Measurements from ENCODE around the gene NPTXR. TPM values are rescaled to one million over a fixed set of nuclear protein-coding genes. Genes with fewer than 3 reads are reported as not detected.

Gene NPTXR
- total RNA-seq, 2 experiments from 2014 or later = 3.3 to 3.6 TPM

GRCh38 chr22:38870791-38871359, 27.0 kb upstream of the NPTXR start:
- CTCF ChIA-PET = interaction anchor here (0.6 to 4.1 kb wide), 26 partner anchors 8 to 528 kb away, joined by 3 to 48 read pairs (median 4); partner anchors contain the start of genes APOBEC3B and NPTXR

GRCh38 chr22:38870312-38870741, 26.5 kb upstream of the NPTXR start:
- ChIA-PET POLR2A (interaction anchor here (0.9 to 2.9 kb wide), 3 partner anchors 71 to 114 kb away, joined by 5 to 11 read pairs (median 6); no protein-coding TSS in a partner anchor), CTCF (interaction anchor here (0.7 to 4.1 kb wide), 33 partner anchors 7 to 449 kb away, joined by 3 to 48 read pairs (median 4); partner anchors contain the start of genes APOBEC3B, NPTXR, RPL3 and SUN2)

More at GRCh38 chr22:38870791-38871359, 27.0 kb upstream of the NPTXR start:
- POLR2A ChIA-PET = interaction anchor here (0.7 to 2.9 kb wide), 6 partner anchors 54 to 133 kb away, joined by 3 to 11 read pairs (median 3); no protein-coding TSS in a partner anchor

- CTCF ChIA-PET = interaction anchor here (0.7 to 4.1 kb wide), 33 partner anchors 8 to 450 kb away, joined by 3 to 48 read pairs (median 4); partner anchors contain the start of genes APOBEC3C, NPTXR, RPL3 and SUN2
- POLR2A ChIA-PET = interaction anchor here (0.9 to 2.9 kb wide), 3 partner anchors 72 to 113 kb away, joined by 5 to 11 read pairs (median 6); no protein-coding TSS in a partner anchor
Observed at GRCh38 chr22:38869663-38870062, 25.8 kb upstream of the NPTXR start.

- CTCF ChIA-PET = interaction anchor here (0.6 to 4.1 kb wide), 21 partner anchors 8 to 448 kb away, joined by 3 to 48 read pairs (median 4); partner anchors contain the start of genes APOBEC3B, APOBEC3C, NPTXR and SUN2
- POLR2A ChIA-PET = interaction anchor here (2.9 kb wide), 1 partner anchor 73 kb away, joined by 11 read pairs; no protein-coding TSS in a partner anchor
Observed at GRCh38 chr22:38868886-38869381, 25.1 kb upstream of the NPTXR start.

GRCh38 chr22:38868286-38868721, 24.5 kb upstream of the NPTXR start:
- POLR2A ChIA-PET = interaction anchor here (0.5 kb wide), 1 partner anchor 60 kb away, joined by 3 read pairs; no protein-coding TSS in a partner anchor

GRCh38 chr22:38867471-38868285, 23.9 kb upstream of the NPTXR start:
- CTCF ChIA-PET = interaction anchor here (1.4 to 3.3 kb wide), 2 partner anchors 9 to 114 kb away, joined by 4 to 18 read pairs; partner anchors contain the start of gene APOBEC3B
- POLR2A ChIA-PET = interaction anchor here (0.5 kb wide), 1 partner anchor 61 kb away, joined by 3 read pairs; no protein-coding TSS in a partner anchor

More at GRCh38 chr22:38868286-38868721, 24.5 kb upstream of the NPTXR start:
- CTCF ChIA-PET = interaction anchor here (1.0 to 4.1 kb wide), 10 partner anchors 9 to 256 kb away, joined by 3 to 48 read pairs (median 4); partner anchors contain the start of genes APOBEC3B, APOBEC3C and NPTXR

- CTCF ChIA-PET = no interaction called here
- POLR2A ChIA-PET = no interaction called here
Observed at GRCh38 chr22:38867124-38867455, 23.3 kb upstream of the NPTXR start.

- POLR2A ChIA-PET = no interaction called here
- CTCF ChIA-PET = interaction anchor here (1.1 kb wide), 1 partner anchor 48 kb away, joined by 3 read pairs; no protein-coding TSS in a partner anchor
Observed at GRCh38 chr22:38866399-38867123, 22.7 kb upstream of the NPTXR start.

- POLR2A ChIA-PET = no interaction called here
- CTCF ChIA-PET = interaction anchor here (1.1 kb wide), 1 partner anchor 48 kb away, joined by 3 read pairs; no protein-coding TSS in a partner anchor
Observed at GRCh38 chr22:38866024-38866398, 22.2 kb upstream of the NPTXR start.

GRCh38 chr22:38865201-38866023, 21.6 kb upstream of the NPTXR start:
- CTCF ChIA-PET = interaction anchor here (1.1 kb wide), 1 partner anchor 49 kb away, joined by 3 read pairs; no protein-coding TSS in a partner anchor
- POLR2A ChIA-PET = interaction anchor here (0.6 kb wide), 1 partner anchor 42 kb away, joined by 3 read pairs; no protein-coding TSS in a partner anchor

- POLR2A ChIA-PET = interaction anchor here (0.6 to 2.0 kb wide), 2 partner anchors 13 to 41 kb away, joined by 3 to 4 read pairs; no protein-coding TSS in a partner anchor
- CTCF ChIA-PET = interaction anchor here (0.9 kb wide), 1 partner anchor 109 kb away, joined by 3 read pairs; no protein-coding TSS in a partner anchor
Observed at GRCh38 chr22:38864361-38865191, 20.7 kb upstream of the NPTXR start.

- POLR2A ChIA-PET = interaction anchor here (0.6 to 2.0 kb wide), 2 partner anchors 12 to 1237 kb away, joined by 3 to 4 read pairs; no protein-coding TSS in a partner anchor
- CTCF ChIA-PET = interaction anchor here (0.9 kb wide), 1 partner anchor 110 kb away, joined by 3 read pairs; no protein-coding TSS in a partner anchor
Observed at GRCh38 chr22:38863531-38864131, 19.8 kb upstream of the NPTXR start.

- POLR2A ChIA-PET = interaction anchor here (2.0 kb wide), 1 partner anchor 11 kb away, joined by 4 read pairs; no protein-coding TSS in a partner anchor
- CTCF ChIA-PET = no interaction called here
Observed at GRCh38 chr22:38862375-38863329, 18.8 kb upstream of the NPTXR start.

GRCh38 chr22:38861927-38862326, 18.1 kb upstream of the NPTXR start:
- CTCF ChIA-PET = interaction anchor here (1.2 kb wide), 1 partner anchor 8 kb away, joined by 3 read pairs; no protein-coding TSS in a partner anchor
- POLR2A ChIA-PET = interaction anchor here (0.7 kb wide), 1 partner anchor 413 kb away, joined by 3 read pairs; no protein-coding TSS in a partner anchor
